Esophagus squamous epithelium (tissue), 4 donors: ENCODE results near the gene C11orf65.

Source experiments
- CTCF ChIP-seq, 6 experiments: fragments of 450-650 bp in 4 of 6; fragments of 200-600 bp in 2 of 6; sonication (generic) in 2 of 6; IDR thresholded peaks; one replicate each; pipeline ENCODE4 v1.5.1; 2016 to 2019; ENCODE audit warnings: antibody characterized with exemption in 6 of 6, mild to moderate bottlenecking in 4 of 6, moderate library complexity in 4 of 6
- POLR2A ChIP-seq, 4 donors: fragments of 450-650 bp; IDR thresholded peaks; one replicate each; pipeline ENCODE4 v1.6.1; 2017; ENCODE audit warnings: antibody characterized with exemption in 4 of 4, mild to moderate bottlenecking in 4 of 4, moderate library complexity in 3 of 4

DNA sequence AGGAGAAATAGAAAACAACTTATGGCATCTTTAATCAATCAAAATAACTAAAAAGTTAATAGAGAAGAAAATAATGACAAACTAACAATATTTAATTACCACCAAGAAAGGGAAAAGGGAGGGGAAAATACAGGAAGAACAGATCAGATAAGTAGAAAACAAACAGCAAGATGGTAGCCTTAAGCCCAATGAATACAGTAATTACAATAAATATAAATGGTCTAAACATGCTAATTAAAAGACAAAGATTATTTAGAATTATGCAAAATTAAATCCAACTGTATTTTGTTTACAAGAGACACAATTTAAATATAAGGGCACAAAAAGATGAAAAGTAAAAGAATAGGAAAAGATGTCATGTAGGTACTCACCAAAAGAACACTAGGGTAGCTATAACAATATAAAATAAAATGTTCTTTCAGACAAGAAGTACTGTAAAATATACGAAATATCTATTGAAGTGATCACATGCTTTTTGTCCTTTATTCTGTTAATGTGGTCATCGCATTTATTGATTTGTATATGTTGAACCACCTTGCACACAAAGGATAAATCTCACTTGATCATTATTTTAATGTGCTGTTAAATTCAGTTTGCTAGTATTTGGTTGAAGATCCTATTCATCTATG is 14.0 kb downstream of the C11orf65 start:
- TF ChIP-seq POLR2A (IDR thresholded peaks at IDR 0.05): no peak
- no peak for TF ChIP-seq CTCF (IDR thresholded peaks at IDR 0.05)
